Right lobe of liver (tissue), 4 donors: ENCODE data around the gene KLHL40.

Experiments
- POLR2A ChIP-seq: fragments of 450-650 bp; IDR thresholded peaks from one replicate; pipeline ENCODE4 v1.6.1; 2017; ENCODE audit warnings: antibody characterized with exemption, mild to moderate bottlenecking
- TF ChIP-seq, protein P1 (sequence below), 4 donors: fragments of 200-600 bp in 3 of 4; fragments of 450-650 bp in 1 of 4; IDR thresholded peaks; one replicate each; pipeline versions ENCODE4 v1.5.1 to v1.8.0; 2016 to 2022; ENCODE audit warnings: antibody characterized with exemption in 4 of 4, mild to moderate bottlenecking in 2 of 4
- donor health status: DM: no; HTN: no; CAD: no.
- donor health status: DM: no; HTN: no; CAD: no.
- donor health status: DM: no; HTN: yes; CAD: no.

- TF ChIP-seq, protein P1, sequence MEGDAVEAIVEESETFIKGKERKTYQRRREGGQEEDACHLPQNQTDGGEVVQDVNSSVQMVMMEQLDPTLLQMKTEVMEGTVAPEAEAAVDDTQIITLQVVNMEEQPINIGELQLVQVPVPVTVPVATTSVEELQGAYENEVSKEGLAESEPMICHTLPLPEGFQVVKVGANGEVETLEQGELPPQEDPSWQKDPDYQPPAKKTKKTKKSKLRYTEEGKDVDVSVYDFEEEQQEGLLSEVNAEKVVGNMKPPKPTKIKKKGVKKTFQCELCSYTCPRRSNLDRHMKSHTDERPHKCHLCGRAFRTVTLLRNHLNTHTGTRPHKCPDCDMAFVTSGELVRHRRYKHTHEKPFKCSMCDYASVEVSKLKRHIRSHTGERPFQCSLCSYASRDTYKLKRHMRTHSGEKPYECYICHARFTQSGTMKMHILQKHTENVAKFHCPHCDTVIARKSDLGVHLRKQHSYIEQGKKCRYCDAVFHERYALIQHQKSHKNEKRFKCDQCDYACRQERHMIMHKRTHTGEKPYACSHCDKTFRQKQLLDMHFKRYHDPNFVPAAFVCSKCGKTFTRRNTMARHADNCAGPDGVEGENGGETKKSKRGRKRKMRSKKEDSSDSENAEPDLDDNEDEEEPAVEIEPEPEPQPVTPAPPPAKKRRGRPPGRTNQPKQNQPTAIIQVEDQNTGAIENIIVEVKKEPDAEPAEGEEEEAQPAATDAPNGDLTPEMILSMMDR (IDR thresholded peaks at IDR 0.05) = no peak
- no peak for TF ChIP-seq POLR2A
These were observed 32.0 kb downstream of the KLHL40 start for GRCh38 chr3:42717306-42717705.
